ENCODE data around the gene JAKMIP2.
"Not testable (repeated sequence)": the region's sequence is repeated elsewhere in the genome, so short reads cannot be mapped to it uniquely, and the experiment has no call there.

JAKMIP2 gene

DNA sequence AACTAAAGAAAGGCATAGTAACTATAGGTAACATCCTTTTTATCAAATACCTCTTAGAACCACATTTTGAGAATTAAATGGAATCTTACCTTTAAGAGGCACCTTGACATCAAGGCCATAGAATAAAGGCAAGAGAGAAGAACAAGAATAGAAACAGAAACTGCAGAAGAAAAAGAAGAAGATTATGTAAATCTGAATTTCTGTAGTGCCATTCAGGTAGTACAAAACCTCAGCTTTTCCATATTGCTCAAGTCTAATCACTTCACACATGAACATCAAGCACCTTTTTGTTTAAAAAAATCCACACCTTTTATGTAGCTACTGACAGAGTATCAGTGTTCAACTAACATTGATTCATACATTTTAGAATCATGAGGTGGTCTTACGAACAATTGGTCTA lies 180.9 kb downstream of the JAKMIP2 start:
- DNase-seq (ENCODE audit: low read depth), result no peak

DNA sequence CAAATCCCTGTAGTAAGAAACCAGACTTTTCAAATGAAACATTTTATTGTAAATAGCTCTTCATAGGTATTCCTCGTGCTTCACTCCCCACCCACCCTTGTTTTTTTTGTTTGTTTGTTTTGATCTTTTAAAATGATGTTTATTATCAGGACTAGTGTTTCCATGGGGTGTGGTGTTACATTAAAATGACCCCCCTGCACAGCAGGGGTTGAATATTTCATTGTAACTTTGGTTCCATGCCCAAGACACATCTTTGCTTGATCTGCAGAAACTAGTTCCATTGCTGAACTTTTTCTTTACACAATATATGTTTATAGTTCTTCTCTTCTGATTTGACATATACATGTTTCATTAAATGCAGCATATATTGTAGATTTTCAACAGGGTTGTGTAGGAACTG lies 191.4 kb downstream of the JAKMIP2 start:
- no peak for DNase-seq (ENCODE audit: low read depth)

DNA sequence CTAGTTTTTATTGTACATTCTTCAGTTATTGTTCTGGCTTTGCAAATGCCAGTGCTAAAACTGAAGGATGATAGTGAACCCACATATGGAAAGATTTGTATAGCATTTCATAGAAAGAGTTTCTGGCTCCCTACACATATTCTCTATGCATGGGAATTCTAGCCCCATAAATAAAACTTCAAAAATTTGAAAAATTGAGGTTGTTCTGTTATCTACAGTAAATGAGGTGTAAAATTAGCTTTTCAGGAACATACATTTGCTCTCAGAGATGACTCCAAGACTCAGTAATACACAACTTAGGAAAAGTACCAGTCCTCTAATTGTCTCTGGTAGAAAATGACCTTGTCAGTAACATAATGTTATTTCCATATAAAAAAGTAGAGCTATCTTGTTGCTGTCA lies 192.4 kb downstream of the JAKMIP2 start:
- no peak for DNase-seq (ENCODE audit: low read depth)

DNA sequence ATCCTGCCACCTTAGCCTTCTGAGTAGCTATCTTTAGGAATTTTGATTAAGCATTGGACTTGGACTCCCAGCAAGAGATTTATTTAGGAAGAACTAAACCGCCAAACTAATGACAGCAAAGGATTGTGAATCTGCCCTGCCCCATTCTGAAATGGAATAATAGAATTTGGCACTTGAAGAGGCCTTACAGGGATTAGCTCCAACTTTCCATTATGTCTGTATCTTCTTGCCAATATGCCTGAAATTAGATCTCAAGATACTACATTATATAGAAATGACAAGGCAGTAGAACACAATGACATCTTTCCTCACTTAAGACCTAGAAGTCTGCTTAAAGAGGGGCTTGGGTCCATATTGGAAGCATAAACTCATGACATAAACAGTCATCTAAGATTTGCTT lies 195.7 kb downstream of the JAKMIP2 start:
- no peak for DNase-seq (ENCODE audit: low read depth)

DNA sequence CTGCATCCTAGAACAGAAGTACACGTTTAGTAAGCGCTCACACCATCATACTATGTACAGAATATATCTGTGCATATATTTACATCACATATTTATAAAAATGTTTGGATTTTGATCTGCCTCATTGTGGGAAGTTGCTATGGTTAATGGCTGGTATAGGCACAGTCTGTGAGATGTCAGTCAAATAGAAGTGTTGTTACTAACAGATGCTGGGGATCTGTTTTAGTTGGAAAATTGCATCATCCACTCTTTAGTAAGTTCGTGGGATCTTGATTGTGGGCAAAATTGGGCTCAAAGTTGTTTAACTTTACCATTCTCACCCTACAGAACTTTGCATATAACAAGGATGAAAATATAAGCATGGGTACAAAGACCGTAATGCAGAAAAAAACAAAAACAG lies 196.3 kb downstream of the JAKMIP2 start:
- no peak for DNase-seq (ENCODE audit: low read depth)

DNA sequence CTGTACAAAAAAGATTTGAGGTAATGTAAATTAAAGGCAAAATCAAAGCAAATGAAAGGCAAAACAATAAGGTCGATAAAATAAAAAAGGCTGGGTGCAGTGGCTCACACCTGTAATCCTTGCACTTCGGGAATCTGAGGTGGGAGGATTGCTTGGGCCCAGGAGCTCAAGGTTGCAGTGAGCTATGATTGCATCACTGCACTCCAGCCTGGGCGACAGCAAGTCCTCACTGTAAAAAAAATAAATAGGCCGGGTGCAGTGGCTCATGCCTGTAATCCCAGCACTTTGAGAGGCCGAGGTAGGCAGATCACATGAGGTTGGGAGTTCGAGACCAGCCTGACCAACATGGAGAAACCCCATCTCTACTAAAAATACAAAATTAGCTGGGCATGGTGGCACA lies 200.3 kb downstream of the JAKMIP2 start:
- DNase-seq (ENCODE audit: low read depth), result not testable (repeated sequence)

DNA sequence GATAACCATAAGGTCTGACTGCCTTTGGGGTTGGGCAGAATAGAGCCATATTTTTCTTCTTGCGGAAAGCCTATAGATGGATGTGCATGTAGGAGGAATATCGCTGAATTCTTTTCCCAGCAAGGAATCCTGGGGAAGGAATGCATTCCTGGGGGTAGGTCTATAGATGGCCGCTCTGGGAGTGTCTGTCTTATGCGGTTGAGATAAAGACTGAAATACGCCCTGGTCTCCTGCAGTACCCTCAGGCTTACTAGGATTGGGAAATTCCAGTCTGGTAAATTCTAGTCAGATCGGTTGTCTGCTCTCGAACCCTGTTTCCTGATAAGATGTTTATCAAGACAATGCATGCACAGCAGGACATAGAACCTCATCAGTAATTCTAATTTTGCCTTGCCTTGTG lies 202.1 kb downstream of the JAKMIP2 start:
- DNase-seq (ENCODE audit: low read depth), result not testable (repeated sequence)

DNA sequence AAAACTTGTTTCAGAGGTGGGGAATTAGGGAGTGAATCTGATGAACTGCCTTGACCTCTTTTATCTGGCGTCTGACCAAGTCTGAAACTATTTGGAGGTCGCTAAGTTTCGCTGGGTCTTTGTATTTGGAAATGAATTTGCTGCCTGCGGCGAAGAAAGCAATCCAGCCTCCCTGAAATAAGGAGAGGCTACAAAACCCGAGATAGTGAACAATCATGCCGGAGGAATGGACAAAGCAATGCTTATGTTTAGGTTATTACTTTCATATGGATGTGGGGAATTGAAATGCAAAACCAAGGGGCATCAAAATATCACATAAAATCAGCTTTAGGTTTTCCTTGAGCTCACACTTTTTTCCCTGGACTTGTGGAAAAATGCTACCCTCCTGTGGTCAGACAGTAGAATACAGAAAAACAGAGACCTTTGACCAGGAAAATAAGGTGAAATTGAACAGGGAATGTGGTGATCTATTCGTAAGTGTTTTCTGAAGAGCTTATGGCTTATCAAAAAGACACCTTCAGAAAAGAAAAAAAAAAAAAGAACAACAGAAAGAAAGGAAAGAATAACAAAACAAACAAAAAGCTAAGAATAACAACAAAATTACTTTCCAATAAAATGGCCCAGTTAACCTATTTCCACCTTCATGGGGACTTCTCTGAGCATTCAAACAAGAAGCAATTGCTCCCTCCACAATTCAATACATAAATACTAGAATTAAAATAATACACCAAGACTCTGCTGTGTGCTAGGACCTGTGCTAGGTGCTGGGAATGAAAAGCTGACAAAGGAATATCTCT lies 204.1 kb downstream of the JAKMIP2 start:
- no peak for DNase-seq (ENCODE audit: low read depth)

DNA sequence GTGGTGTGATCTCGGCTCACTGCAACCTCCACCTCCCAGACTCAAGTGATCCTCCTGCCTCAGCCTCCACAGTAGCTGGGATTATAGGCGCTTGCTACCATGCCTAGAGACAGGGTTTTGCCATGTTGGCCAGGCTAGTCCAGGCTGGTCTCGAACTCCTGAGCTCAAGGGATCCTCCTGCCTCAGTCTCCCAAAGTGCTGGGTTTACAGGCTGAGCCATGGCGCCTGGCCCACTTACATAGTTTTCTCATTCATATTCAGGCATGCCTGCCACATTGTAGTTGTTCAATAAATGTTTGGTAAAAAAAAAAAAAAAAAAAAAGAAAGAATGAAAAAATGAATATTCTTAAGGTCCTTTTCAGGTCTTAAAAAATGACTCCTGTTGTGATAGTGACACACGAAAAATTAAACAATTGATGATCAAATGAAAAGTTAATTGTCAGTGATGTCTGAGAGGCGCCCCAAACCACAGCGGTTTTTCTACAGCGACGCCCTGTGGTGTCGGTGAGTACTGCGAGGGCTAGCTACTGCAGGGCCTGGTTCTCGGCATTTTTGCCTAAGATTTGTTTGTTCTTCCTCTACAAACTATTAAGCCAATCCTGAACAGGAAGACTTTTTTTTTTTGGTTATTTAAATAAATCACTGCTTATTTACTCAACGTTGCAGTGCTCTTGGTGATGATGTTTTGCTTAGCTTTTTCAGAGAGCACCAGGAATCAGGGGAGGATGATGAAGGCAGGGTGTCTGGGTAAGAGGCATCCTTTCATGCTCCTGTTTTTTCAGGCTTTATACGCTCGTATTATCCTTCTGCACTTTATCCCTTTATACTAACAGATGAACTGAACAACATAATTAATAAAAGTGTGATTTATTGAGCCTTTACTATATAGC lies 205.6 kb downstream of the JAKMIP2 start:
- DNase-seq (ENCODE audit: low read depth), result no peak

DNA sequence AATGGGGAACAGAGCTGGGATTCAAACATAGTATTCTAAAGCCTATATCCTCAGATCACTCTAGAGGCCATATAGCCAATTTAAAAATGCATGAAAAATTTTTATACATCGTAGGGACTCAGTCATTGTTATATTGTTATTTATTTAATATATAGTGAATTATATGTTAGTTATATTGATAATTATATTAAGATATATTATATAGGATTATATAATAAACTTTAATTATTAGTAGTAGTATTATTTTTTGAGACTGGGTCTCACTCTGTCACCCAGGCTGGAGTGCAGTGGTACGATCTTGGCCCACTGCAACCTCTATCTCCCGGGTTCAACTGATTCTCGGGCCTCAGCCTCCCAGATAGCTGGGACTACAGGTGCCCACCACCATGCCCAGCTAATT lies 206.9 kb downstream of the JAKMIP2 start:
- DNase-seq (ENCODE audit: low read depth), result no peak

DNA sequence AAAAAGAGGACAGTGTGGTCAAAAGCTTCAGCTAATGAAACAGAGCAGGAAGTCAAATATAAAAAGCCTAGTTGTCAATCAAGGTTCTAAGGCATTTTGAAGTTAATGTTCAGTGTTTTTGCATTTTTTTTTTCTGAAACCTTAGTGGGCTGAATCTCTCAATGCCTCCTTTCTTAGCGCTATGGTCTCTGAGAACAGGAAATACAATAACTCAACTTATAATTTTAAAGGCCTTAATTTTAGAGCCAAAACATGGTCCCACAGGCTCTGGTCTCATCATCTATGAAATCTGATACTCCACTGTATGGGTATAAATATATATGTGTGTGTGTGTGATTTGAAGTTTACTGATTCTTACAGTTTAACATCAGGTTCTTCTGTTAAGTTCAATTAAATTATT lies 209.3 kb downstream of the JAKMIP2 start:
- no peak for DNase-seq (ENCODE audit: low read depth)

DNA sequence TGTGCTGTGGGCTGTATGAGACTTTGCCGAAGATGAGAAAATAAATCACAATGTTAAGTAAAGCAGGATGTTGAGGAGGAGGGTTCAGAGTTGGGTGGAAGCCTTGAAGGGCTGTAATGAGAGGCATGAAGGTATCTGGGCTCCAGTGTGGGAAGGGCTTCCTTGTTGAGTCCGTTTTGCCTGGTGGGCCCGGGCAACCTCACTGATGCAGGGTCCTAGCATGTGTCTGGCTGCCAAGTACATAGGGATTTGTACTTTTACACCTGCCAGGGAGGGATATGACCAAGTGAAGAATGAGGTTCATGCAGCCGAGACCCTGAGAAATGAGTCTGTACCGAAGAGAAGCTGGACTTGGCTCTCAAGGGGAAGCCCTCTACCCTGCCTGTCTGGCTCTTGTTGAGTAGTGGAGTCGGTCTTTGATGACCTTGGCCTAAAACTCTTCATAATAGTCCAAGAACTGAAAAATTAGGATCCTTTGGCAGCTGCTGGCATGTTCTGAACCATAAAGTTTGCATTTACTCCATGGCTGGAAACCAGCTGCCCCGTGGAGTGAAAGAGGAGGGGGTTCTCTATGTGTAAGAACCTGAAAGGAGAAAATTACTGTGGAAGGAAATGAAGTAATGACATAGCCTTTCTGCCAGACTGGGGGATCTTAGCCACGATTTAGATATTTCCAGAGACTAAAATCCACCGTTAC lies 213.7 kb downstream of the JAKMIP2 start:
- no peak for DNase-seq (ENCODE audit: low read depth)

DNA sequence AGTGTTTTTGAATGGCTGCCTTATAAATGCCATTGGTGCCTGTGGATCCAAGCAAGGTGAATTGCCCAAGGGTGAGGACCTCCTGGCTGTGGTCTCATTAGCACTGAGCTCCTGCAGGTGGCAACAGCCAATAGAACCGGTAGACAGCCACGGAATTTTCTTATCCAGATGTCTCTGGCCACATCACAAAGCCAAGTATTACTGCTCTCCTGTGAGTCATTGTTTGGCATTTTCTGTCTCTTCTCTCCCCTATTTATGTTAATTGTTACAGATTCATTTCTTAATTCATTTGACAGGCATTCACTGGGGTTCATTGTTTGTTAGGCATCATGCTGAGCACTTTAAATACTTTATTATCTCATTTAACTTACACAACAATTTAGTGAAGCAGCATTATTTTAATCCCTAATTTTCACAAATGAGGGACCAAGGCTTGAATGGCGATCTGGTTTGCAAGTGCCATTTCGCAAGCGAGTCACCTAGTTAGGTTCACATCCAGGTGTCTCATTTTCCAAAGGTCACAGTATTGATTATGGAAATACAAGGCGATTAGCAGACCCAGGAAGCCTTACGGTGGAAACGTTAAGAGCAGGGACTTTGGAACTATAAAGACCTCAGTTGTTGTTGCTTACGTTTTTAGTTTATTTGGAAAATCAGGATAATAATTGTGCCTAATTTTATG lies 214.5 kb downstream of the JAKMIP2 start:
- no peak for DNase-seq (ENCODE audit: low read depth)

DNA sequence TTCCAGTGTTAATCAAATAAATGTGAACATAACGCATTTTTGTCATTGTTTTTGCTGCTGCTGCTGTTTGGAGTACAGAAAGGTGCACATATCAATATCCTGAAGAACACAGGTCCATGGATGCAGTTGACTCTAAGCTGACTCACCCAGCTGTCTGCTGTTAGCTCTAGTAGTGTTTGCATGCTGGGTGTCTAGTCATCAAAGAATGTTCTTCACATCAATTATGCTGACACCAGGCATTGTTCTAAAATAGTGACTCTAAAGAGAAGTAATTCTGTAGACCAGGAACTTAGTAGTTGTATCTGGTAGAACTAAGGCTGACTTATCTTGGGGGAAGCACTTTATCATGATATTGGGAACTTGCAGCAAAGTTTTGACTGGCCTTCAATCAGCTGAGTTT lies 217.0 kb downstream of the JAKMIP2 start:
- DNase-seq (ENCODE audit: low read depth), result no peak

DNA sequence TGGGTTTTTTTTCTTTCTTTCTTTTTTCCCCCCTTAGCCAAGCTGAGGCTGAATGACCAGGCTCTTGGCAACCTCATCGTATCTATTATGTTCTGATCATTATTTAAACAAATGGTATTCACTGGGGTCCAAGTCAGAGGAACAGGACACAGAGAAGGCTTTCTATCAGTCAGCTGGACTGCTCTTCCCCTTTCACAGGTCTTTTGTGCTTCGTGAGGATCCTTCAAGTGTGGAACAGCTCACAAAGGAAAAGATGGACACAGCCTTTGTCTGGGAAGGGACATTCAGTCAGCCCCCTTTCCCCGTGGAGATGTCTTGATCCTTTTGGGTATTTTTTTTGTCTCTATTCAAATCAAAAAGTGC lies 218.4 kb downstream of the JAKMIP2 start:
- no peak for DNase-seq (ENCODE audit: low read depth)

DNA sequence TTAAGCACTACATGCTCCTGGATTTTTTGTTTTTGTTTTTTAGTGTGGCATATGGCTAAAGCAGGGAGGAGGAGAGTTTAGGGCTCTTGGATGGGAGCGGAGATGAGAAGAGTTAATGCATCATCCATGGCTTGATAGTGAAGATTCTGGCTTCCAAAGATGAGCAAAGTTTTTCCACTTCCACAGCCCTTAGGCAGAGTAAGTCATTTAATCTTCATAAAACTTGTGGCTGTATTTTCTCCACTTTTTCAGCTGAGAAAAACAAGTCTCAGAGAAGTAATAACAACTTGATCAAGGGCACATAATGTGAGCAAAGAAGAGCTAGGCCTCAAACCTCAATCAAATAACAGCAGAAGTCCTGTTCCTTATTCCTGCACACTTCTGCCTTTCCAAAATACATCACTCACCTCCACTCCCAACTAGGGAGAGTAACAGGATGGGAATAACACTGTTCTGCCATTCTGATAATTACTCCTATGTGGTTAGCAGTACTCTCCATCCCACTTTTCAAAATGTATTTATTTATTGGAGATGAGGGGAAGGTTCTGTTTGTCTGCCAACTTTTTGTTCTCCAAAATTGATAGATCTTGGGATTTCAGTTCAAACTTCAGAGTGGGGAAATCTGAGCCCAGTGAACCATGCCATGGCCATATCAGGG lies 218.9 kb downstream of the JAKMIP2 start:
- DNase-seq (ENCODE audit: low read depth), result no peak

DNA sequence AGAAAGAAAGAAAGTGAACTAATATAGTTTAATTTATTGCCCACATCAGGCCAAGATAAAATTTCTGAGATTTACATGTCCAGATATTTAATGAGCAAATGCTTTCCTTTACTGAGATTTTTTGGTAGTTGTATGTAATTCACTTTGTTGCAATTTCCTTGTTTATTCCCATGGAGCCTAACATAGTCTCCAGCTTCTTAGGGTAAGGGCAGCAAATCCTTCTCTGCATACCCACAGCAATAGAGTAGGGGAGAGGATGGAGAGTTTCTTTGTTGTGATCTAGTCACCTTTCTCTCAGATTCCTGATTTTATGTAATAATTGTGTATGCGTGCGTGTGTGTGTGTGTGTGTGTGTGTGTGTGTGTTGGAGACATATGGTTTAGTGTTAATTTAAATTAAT lies 221.1 kb downstream of the JAKMIP2 start:
- DNase-seq (ENCODE audit: low read depth), result no peak

DNA sequence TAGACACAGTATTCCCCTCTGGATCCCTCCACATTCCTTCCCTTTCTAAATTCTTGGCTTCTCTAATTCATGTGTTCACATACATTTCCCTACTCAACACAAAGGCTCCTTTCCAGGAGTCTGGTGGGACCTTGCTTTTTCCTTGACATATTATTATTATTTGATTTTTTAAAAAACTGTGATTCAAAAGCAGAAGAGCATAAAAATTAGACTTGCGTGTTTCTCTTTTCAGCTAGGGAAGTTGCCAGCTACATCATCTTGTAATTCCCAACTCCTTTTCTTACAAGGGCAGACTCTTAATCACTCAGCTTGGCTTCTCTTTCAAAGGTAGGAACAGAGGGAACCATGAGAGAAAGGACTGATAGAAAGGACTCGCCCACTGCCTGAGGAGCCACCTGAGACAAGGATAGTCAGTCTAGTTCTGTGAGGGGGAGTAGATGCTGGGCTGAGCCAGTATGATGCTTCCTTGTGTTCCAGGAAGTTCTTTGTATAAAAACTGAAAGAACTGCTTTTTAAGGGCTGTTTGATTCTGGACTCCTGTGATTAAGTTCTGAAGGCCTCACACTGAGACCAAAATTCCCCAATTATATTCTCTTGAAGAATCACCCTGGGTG lies 221.7 kb downstream of the JAKMIP2 start:
- DNase-seq (ENCODE audit: low read depth), result no peak

DNA sequence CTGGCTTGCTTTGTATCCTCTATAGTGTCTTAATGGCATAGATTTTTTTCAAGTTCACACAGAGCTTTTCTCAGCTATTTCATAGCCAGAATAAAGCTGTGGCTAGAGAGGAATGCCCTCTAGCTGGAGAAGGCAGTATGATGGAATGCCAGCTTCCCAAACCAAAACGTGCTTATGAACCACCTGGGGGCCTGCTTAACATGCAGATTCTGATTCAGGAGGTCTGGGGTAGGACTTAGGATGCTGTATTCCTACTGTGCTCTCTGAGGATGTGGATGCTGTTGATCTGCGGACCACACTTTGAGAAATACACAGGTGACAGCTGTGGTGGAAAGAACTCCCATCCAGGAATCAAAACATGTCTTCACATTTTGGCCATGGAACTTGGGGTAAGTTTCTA lies 222.8 kb downstream of the JAKMIP2 start:
- DNase-seq (ENCODE audit: low read depth), result no peak

DNA sequence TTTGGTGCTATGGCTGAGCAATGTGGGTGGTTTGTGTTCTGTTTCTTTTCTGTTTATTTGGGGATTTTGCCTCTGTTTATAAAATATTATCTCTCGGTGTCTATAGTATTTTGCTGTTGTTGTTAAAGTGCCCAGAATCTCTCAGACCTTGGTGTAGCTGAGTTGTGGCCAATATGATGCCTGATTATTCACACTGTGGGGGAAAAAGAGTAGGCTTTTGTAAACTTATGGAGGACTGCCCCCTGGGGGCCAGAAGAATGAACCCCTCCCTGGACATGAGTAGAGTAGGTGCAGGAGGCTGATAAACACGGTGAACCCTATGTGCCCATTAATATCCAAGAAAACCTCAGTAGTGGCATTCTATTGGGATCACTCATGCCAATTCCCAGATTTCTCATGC lies 223.7 kb downstream of the JAKMIP2 start:
- no peak for DNase-seq (ENCODE audit: low read depth)
